ENCODE data around the gene COL18A1.
"Not testable (repeated sequence)": the region's sequence is repeated elsewhere in the genome, so short reads cannot be mapped to it uniquely, and the experiment has no call there.

COL18A1 gene

DNA sequence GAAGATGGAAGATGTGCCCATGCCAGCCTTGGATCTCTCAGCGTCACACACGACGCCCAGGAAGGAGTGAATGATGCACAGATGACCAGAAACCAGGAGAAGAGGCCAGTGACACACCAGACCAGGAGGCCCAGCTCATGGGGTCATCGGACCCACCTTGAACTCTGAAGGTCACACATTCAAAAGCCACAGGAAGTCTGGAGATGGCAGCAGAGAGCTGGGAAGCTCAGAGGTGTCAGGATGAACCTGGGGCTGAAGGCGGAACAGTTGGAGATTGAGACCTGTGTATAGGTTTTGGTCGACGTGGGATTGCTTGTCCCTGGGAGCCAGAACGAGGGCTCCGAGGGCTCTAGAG is 93.7 kb downstream of the COL18A1 start:
- H3K4me3 ChIP-seq (ENCODE audit: severe bottlenecking) = no peak overlapping the region
- H3K9me3 ChIP-seq (ENCODE audit: severe bottlenecking) = no peaks in the 10 kb centered on the region
- TF ChIP-seq, protein P1, sequence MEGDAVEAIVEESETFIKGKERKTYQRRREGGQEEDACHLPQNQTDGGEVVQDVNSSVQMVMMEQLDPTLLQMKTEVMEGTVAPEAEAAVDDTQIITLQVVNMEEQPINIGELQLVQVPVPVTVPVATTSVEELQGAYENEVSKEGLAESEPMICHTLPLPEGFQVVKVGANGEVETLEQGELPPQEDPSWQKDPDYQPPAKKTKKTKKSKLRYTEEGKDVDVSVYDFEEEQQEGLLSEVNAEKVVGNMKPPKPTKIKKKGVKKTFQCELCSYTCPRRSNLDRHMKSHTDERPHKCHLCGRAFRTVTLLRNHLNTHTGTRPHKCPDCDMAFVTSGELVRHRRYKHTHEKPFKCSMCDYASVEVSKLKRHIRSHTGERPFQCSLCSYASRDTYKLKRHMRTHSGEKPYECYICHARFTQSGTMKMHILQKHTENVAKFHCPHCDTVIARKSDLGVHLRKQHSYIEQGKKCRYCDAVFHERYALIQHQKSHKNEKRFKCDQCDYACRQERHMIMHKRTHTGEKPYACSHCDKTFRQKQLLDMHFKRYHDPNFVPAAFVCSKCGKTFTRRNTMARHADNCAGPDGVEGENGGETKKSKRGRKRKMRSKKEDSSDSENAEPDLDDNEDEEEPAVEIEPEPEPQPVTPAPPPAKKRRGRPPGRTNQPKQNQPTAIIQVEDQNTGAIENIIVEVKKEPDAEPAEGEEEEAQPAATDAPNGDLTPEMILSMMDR (IDR thresholded peaks at IDR 0.05; ENCODE audit: poor library complexity, severe bottlenecking) = no peak
- no peaks in the 10 kb centered on the region for H3K36me3 ChIP-seq (ENCODE audit: low read depth)
- no peak for DNase-seq (ENCODE audit: low spot score)
- no peak for ATAC-seq (ENCODE audit: low read depth)
- no peaks in the 10 kb centered on the region for H3K4me1 ChIP-seq (ENCODE audit: insufficient read depth, poor library complexity, severe bottlenecking)
- H3K27ac ChIP-seq (ENCODE audit: poor library complexity, severe bottlenecking) = no peak overlapping the region
- no peaks in the 10 kb centered on the region for H3K27me3 ChIP-seq (ENCODE audit: insufficient read depth, poor library complexity, severe bottlenecking)

DNA sequence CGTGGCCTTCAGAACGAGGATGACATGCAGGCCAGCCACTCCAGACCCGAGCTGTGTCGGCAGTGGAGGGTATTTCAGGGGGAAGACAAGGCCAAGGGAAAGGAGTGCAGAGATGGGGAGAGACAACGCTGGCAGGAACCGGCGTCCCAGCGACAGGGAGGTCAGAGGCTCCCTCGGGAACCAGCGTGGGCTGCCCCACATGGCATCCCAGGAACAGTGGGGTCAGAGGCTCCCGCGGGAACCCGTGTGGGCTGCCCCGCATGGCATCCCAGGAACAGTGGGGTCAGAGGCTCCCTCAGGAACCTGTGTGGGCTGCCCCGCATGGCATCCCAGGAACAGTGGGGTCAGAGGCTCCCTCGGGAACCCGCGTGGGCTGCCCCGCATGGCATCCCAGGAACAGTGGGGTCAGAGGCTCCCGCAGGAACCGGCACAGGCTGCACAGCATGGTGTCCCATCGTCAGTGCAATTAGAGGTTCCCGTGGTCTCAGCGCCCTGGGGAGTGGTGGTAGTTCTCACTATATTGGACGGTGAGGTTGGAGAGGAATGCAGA is 94.3 kb downstream of the COL18A1 start:
- Histone ChIP-seq H3K36me3 (ENCODE audit: low read depth) (no peaks in the 10 kb centered on the region), H3K27me3 (ENCODE audit: insufficient read depth, poor library complexity, severe bottlenecking) (no peaks in the 10 kb centered on the region), H3K4me3 (ENCODE audit: severe bottlenecking) (no peak overlapping the region), H3K9me3 (ENCODE audit: severe bottlenecking) (no peaks in the 10 kb centered on the region), H3K4me1 (ENCODE audit: insufficient read depth, poor library complexity, severe bottlenecking) (no peaks in the 10 kb centered on the region), H3K27ac (ENCODE audit: poor library complexity, severe bottlenecking) (no peak overlapping the region)
- no peak for ATAC-seq (ENCODE audit: low read depth)
- TF ChIP-seq, protein P1 (IDR thresholded peaks at IDR 0.05; ENCODE audit: poor library complexity, severe bottlenecking) = no peak
- DNase-seq (ENCODE audit: low spot score) = peak; percentile 43

DNA sequence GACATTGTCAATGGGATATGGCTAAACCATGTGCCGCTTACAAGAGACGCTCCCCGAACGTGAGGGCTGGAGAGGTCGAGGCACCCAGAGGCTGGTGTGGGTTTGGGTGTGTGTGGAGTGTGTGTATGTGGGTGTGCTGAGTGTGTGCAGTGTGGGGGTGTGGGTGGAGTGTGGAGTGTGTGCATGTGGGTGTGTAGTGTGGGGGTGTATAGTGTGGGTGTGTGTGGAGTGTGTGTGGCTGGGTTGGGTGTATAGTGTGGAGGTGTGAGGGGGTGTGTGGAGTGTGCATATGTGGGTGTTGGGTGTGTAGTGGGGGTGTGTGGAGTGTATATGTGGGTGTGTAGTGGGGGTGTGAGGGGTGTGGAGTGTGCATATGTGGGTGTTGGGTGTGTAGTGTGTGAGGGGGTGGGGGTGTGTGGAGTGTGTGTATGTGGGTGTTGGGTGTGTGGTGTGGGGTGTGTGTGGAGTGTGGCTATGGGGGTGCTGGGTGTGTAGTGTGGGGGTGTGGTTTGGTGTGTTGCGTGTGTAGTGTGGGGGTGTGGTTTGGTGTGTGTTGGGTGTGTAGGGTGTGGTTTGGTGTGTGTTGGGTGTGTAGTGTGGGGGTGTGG is 95.1 kb downstream of the COL18A1 start:
- TF ChIP-seq, protein P1 (IDR thresholded peaks at IDR 0.05; ENCODE audit: poor library complexity, severe bottlenecking) = no peak
- Histone ChIP-seq H3K36me3 (ENCODE audit: low read depth) (no peaks in the 10 kb centered on the region), H3K27ac (ENCODE audit: poor library complexity, severe bottlenecking) (no peak overlapping the region), H3K9me3 (ENCODE audit: severe bottlenecking) (no peaks in the 10 kb centered on the region), H3K4me3 (ENCODE audit: severe bottlenecking) (no peak overlapping the region), H3K27me3 (ENCODE audit: insufficient read depth, poor library complexity, severe bottlenecking) (no peaks in the 10 kb centered on the region), H3K4me1 (ENCODE audit: insufficient read depth, poor library complexity, severe bottlenecking) (no peaks in the 10 kb centered on the region)
- DNase-seq (ENCODE audit: low spot score) (peak; percentile 40), ATAC-seq (ENCODE audit: low read depth) (no peak)

DNA sequence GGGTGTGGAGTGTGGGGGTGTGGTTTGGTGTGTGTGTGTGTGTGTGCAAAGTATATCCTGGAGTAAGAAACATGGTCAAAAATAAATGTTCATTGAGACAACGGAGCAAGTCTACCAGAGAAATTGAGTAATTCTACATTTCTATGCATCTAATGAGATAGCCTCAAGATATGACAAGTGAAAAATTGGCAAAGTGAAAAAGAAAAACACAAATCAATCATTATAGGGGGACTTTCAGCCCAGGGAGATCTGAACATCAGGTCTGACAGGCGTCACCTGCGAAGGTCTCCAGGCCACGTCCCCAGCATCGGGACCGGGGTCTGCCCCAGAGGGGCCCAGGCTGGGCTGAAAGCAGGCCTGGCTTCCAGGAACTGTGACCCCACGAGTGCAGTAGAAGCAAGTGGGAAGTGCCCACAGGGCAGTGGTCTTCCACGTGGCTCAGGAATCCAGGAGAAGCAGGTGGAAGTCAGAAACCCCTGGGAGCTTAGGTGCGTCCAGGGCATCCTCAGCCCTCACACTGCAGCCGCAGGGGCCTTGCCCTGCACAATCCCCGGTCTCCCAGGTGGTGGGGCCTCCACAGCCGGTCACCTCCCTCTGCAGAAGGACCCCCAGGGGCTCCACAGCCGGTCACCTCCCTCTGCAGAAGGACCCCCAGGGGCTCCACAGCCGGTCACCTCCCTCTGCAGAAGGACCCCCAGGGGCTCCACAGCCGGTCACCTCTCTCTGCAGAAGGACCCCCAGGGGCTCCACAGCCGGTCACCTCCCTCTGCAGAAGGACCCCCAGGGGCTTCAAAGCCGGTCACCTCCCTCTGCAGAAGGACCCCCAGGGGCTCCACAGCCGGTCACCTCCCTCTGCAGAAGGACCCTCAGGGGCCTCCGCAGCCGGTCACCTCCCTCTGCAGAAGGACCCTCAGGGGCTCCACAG is 96.4 kb downstream of the COL18A1 start:
- DNase-seq (ENCODE audit: low spot score) = peak; percentile 14
- not testable (repeated sequence) for H3K4me3 ChIP-seq (ENCODE audit: severe bottlenecking)

DNA sequence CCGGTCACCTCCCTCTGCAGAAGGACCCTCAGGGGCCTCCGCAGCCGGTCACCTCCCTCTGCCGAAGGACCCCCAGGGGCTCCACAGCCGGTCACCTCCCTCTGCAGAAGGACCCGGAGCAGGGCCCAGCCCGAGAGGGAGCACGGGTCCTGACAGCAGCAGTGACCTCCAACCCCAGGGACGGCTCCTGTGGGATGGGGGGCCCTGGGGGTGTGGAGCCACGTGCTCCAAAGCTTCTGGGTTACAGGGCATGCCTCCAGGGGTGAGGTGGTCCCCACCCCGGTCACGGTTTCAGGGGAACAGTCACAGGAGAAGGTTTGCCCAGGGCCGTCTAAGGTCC is 97.0 kb downstream of the COL18A1 start:
- no peaks in the 10 kb centered on the region for H3K36me3 ChIP-seq (ENCODE audit: low read depth)
- TF ChIP-seq, protein P1 (IDR thresholded peaks at IDR 0.05; ENCODE audit: poor library complexity, severe bottlenecking) = no peak
- ATAC-seq (ENCODE audit: low read depth) = no peak

More for the DNA sequence above, 96.4 kb downstream of the COL18A1 start:
- not testable (repeated sequence) for H3K36me3 ChIP-seq (ENCODE audit: low read depth); H3K27ac ChIP-seq (ENCODE audit: poor library complexity, severe bottlenecking); H3K9me3 ChIP-seq (ENCODE audit: severe bottlenecking); H3K27me3 ChIP-seq (ENCODE audit: insufficient read depth, poor library complexity, severe bottlenecking); H3K4me1 ChIP-seq (ENCODE audit: insufficient read depth, poor library complexity, severe bottlenecking)
- ATAC-seq (ENCODE audit: low read depth) = peak; percentile 48; the same call in 2 of the 3 replicates

More for the DNA sequence above, 97.0 kb downstream of the COL18A1 start:
- no peaks in the 10 kb centered on the region for H3K27me3 ChIP-seq (ENCODE audit: insufficient read depth, poor library complexity, severe bottlenecking)
- no peaks in the 10 kb centered on the region for H3K4me1 ChIP-seq (ENCODE audit: insufficient read depth, poor library complexity, severe bottlenecking)
- H3K9me3 ChIP-seq (ENCODE audit: severe bottlenecking) = no peaks in the 10 kb centered on the region
- H3K4me3 ChIP-seq (ENCODE audit: severe bottlenecking) = no peak overlapping the region
- DNase-seq (ENCODE audit: low spot score) = peak; percentile 47
- no peak overlapping the region for H3K27ac ChIP-seq (ENCODE audit: poor library complexity, severe bottlenecking)
